H1 (cell line): ENCODE measurements around the gene INPP5A. TPM values are rescaled to one million over a fixed set of nuclear protein-coding genes. Genes with fewer than 3 reads are reported as not detected.

ENCODE experiments used
- CTCF ChIA-PET: fragments of 300-600 bp; sonication (Branson Sonifier 250); formaldehyde crosslinking; loops from one replicate; lab custom pipeline; 2021; ENCODE audit not compliant: partially characterized antibody; lab: Charles Lee
- POLR2A ChIA-PET: fragments of 300-600 bp; sonication (Branson Sonifier 250); formaldehyde crosslinking; loops from one replicate; lab custom pipeline; 2021; ENCODE audit warnings: inconsistent platforms; ENCODE audit not compliant: partially characterized antibody; lab: Charles Lee
- DNase-seq, 2 experiments: peaks; one replicate each; pipeline versions ENCODE4 v3.0.0 to v3.0.0-alpha.2; 2010 to 2022; ENCODE audit warnings: low spot score in 2 of 2, low read depth in 1 of 2, mixed read lengths in 1 of 2
- FAIRE-seq: peaks from 2 replicates; lab custom pipeline; 2011; peaks lifted over from hg19 to GRCh38; lab: Jason Lieb, UNC
- H2AFZ ChIP-seq: 2 replicates; pipeline ENCODE4 v1.8.1; 2012; ENCODE audit warnings: low read length, inconsistent platforms
- H2AK5ac ChIP-seq: 2 replicates; pipeline ENCODE4 v1.6.1; 2013; ENCODE audit warnings: low read depth, low read length
- H2BK120ac ChIP-seq: replicated peaks from 2 replicates; pipeline ENCODE3; 2013; ENCODE audit warnings: low read depth, low read length, inconsistent platforms
- H2BK12ac ChIP-seq: 2 replicates; pipeline ENCODE4 v1.6.1; 2013; ENCODE audit warnings: low read depth, low read length
- H2BK15ac ChIP-seq: 2 replicates; pipeline ENCODE4 v1.6.1; 2013; ENCODE audit warnings: low read length
- H2BK20ac ChIP-seq: 2 replicates; pipeline ENCODE4 v1.6.1; 2013; ENCODE audit warnings: low read length
- H2BK5ac ChIP-seq: 2 replicates; pipeline ENCODE4 v1.6.1; 2013; ENCODE audit warnings: low read depth, low read length
- H3K14ac ChIP-seq: 2 replicates; pipeline ENCODE4 v1.6.1; 2013; ENCODE audit warnings: inconsistent platforms; ENCODE audit not compliant: insufficient read length
- H3K18ac ChIP-seq: 2 replicates; pipeline ENCODE4 v1.6.1; 2013; ENCODE audit warnings: low read length; ENCODE audit errors: extremely low read depth
- H3K23ac ChIP-seq: 2 replicates; pipeline ENCODE4 v1.6.1; 2013; ENCODE audit warnings: inconsistent platforms; ENCODE audit not compliant: insufficient read length
- H3K23me2 ChIP-seq: 2 replicates; pipeline ENCODE4 v1.6.1; 2013; ENCODE audit warnings: low read depth, low read length
- H3K27ac ChIP-seq: 2 replicates; pipeline ENCODE4 v1.6.1; 2011; ENCODE audit warnings: low read depth, low read length, inconsistent platforms
- H3K27me3 ChIP-seq, 4 experiments: replicated peaks in 1 of 4; 1 replicate in 1 of 4; 2 replicates in 3 of 4; pipeline versions ENCODE4 v1.6.1 to v1.8.1; 2011 to 2013; ENCODE audit warnings: low read length in 3 of 4, mild to moderate bottlenecking in 3 of 4, inconsistent platforms in 2 of 4, mixed read lengths in 2 of 4, moderate library complexity in 1 of 4; ENCODE audit not compliant: control insufficient read depth in 3 of 4, insufficient read depth in 3 of 4; ENCODE audit errors: extremely low read depth in 1 of 4
- H3K36me3 ChIP-seq, 4 experiments: 2 replicates each; pipeline versions ENCODE4 v1.6.1 to v1.8.1; 2011 to 2013; ENCODE audit warnings: mild to moderate bottlenecking in 4 of 4, low read length in 3 of 4, moderate library complexity in 2 of 4, control low read depth in 1 of 4, inconsistent platforms in 1 of 4; ENCODE audit not compliant: insufficient read depth in 4 of 4, control insufficient read depth in 2 of 4
- H3K4ac ChIP-seq: replicated peaks from 2 replicates; pipeline ENCODE3; 2013; ENCODE audit warnings: low read length, low read depth, mixed read lengths, inconsistent platforms; ENCODE audit not compliant: insufficient read length
- H3K4me1 ChIP-seq, 4 experiments: replicated peaks in 1 of 4; 1 replicate in 1 of 4; 2 replicates in 3 of 4; pipeline versions ENCODE4 v1.6.1 to v1.8.1; 2011 to 2013; ENCODE audit warnings: low read length in 3 of 4, inconsistent platforms in 2 of 4, mixed read lengths in 1 of 4; ENCODE audit not compliant: insufficient read depth in 4 of 4, control insufficient read depth in 3 of 4
- H3K4me2 ChIP-seq, 2 experiments: 2 replicates each; pipeline versions ENCODE4 v1.6.1 to v1.8.1; 2011 to 2013; ENCODE audit warnings: low read depth in 2 of 2, low read length in 2 of 2, control low read depth in 1 of 2, inconsistent platforms in 1 of 2, mild to moderate bottlenecking in 1 of 2; ENCODE audit not compliant: insufficient read depth in 1 of 2
- H3K4me3 ChIP-seq, 4 experiments: fragments of 200-600, 300-600 bp in 1 of 4; sonication (generic), shearing (Covaris generic), sonication (Bioruptor Twin) in 1 of 4; 2 replicates each; pipeline versions ENCODE4 v1.5.1 to v1.8.1; 2011 to 2016; ENCODE audit warnings: low read length in 4 of 4, low read depth in 3 of 4, control low read depth in 2 of 4, inconsistent platforms in 2 of 4, mild to moderate bottlenecking in 2 of 4, mixed read lengths in 1 of 4, moderate library complexity in 1 of 4; ENCODE audit not compliant: insufficient read depth in 2 of 4; ENCODE audit errors: extremely low read depth in 1 of 4
- H3K56ac ChIP-seq: replicated peaks from 2 replicates; pipeline ENCODE3; 2013; ENCODE audit warnings: low read depth, mild to moderate bottlenecking, mixed read lengths, low read length, inconsistent platforms; ENCODE audit not compliant: insufficient read length
- H3K79me1 ChIP-seq: 2 replicates; pipeline ENCODE4 v1.6.1; 2013; ENCODE audit warnings: low read depth, low read length, control low read depth
- H3K79me2 ChIP-seq, 2 experiments: 2 replicates each; pipeline versions ENCODE4 v1.6.1 to v1.8.1; 2012 to 2013; ENCODE audit warnings: low read length in 2 of 2, mild to moderate bottlenecking in 2 of 2, inconsistent platforms in 1 of 2; ENCODE audit not compliant: insufficient read depth in 2 of 2, control insufficient read depth in 1 of 2
- H3K9ac ChIP-seq, 4 experiments: replicated peaks in 1 of 4; 1 replicate in 1 of 4; 2 replicates in 3 of 4; pipeline versions ENCODE4 v1.6.1 to v1.8.1; 2011 to 2013; ENCODE audit warnings: low read depth in 3 of 4, low read length in 3 of 4, control low read depth in 2 of 4, mild to moderate bottlenecking in 2 of 4, moderate library complexity in 2 of 4, inconsistent platforms in 1 of 4; ENCODE audit errors: extremely low read depth in 1 of 4
- H3K9me3 ChIP-seq, 2 experiments: 2 replicates each; pipeline versions ENCODE4 v1.6.1 to v1.8.1; 2012 to 2013; ENCODE audit warnings: mild to moderate bottlenecking in 2 of 2, moderate library complexity in 2 of 2, control low read depth in 1 of 2, inconsistent platforms in 1 of 2, low read depth in 1 of 2, low read length in 1 of 2, mixed read lengths in 1 of 2; ENCODE audit not compliant: insufficient read depth in 2 of 2
- H4K20me1 ChIP-seq, 2 experiments: replicated peaks in 1 of 2; 2 replicates each; pipeline versions ENCODE3 to v1.8.1; 2011 to 2013; ENCODE audit warnings: inconsistent platforms in 2 of 2, low read length in 2 of 2, mild to moderate bottlenecking in 1 of 2; ENCODE audit not compliant: insufficient read depth in 2 of 2, control insufficient read depth in 1 of 2
- H4K5ac ChIP-seq: 2 replicates; pipeline ENCODE4 v1.6.1; 2013; ENCODE audit warnings: low read length, low read depth, mixed read lengths, inconsistent platforms; ENCODE audit not compliant: insufficient read length
- H4K8ac ChIP-seq: 2 replicates; pipeline ENCODE4 v1.8.0; 2013; ENCODE audit warnings: mild to moderate bottlenecking, moderate library complexity, low read length, inconsistent platforms; ENCODE audit not compliant: insufficient read depth; ENCODE audit errors: extremely low read depth
- H4K91ac ChIP-seq: replicated peaks from 2 replicates; pipeline ENCODE3; 2013; ENCODE audit warnings: low read length, mixed read lengths, inconsistent platforms; ENCODE audit not compliant: insufficient read length
- ATF3 ChIP-seq: IDR thresholded peaks from 2 replicates; pipeline ENCODE4 v1.6.1; 2011; ENCODE audit warnings: low read depth, mild to moderate bottlenecking, low read length; ENCODE audit not compliant: insufficient read depth
- CBX8 ChIP-seq: fragments of 300-800, 300-1000 bp; sonication (generic); IDR thresholded peaks from 2 replicates; pipeline ENCODE4 v1.7.1; 2016; ENCODE audit warnings: low read depth, low read length, borderline replicate concordance
- EGR1 ChIP-seq: IDR thresholded peaks from 2 replicates; pipeline ENCODE4 v1.6.1; 2011; ENCODE audit warnings: low read depth, low read length, borderline replicate concordance
- KDM4A ChIP-seq: IDR thresholded peaks from one replicate; pipeline ENCODE4 v1.7.1; 2012; ENCODE audit warnings: low read depth, mild to moderate bottlenecking, moderate library complexity, low read length, inconsistent platforms; ENCODE audit not compliant: severe bottlenecking
- RBBP5 ChIP-seq: IDR thresholded peaks from 2 replicates; pipeline ENCODE4 v1.7.1; 2012; ENCODE audit warnings: low read depth, mild to moderate bottlenecking, inconsistent platforms, low read length, moderate library complexity, borderline replicate concordance
- RXRA ChIP-seq: IDR thresholded peaks from 2 replicates; pipeline ENCODE4 v1.6.1; 2011; ENCODE audit warnings: low read depth, mild to moderate bottlenecking, low read length, moderate library complexity; ENCODE audit not compliant: insufficient read depth
- WGBS, 2 experiments: shearing (Covaris generic) in 1 of 2; methylation state at CpG; one replicate each; pipeline versions ENCODE4 v1.1.6 to v1.1.7; 2013 to 2015; ENCODE audit warnings: low lambda C conversion rate in 2 of 2, mixed read lengths in 2 of 2, inconsistent platforms in 1 of 2, low coverage in 1 of 2, missing lambda C conversion rate in 1 of 2; ENCODE audit not compliant: insufficient replicate concordance in 2 of 2, insufficient coverage in 1 of 2, insufficient read length in 1 of 2; ENCODE audit errors: extremely low coverage in 1 of 2, missing lambda C conversion rate in 1 of 2; 5-methylcytosine and 5-hydroxymethylcytosine counted together
- polyA plus RNA-seq, 7 experiments: library from polyadenylated mRNA; depleted of rRNA in 3 of 7; stranded (reverse) in 5 of 7; unstranded in 2 of 7; fragments of >200 nt in 5 of 7; fragments of 200-250 nt in 2 of 7; gene quantifications; 1 replicate in 5 of 7; 2 replicates in 1 of 7; 4 replicates in 1 of 7; pipeline versions ENCODE4 v1.2.1 to v1.2.3, GENCODE V29; 2011 to 2013; ENCODE audit warnings: missing spikeins in 2 of 7, mixed read lengths in 2 of 7
- total RNA-seq: library from RNA; stranded (reverse); fragmentation: NEBNext Ultra II Directional; extraction: Animal tissue kit (Norgen Biotek cat#: 25700); gene quantifications from 2 replicates; pipeline ENCODE4 v1.2.1, GENCODE V29; 2021

Gene INPP5A
- total and polyA plus RNA-seq, 2 of the 8 experiments (the other 6 are each of a cell fraction or from before 2014, with no cell fraction given): 19.7 to 27.5 TPM

- Histone ChIP-seq H3K4me3 (no peak overlapping the region), H2AK5ac (no peak overlapping the region), H2BK120ac (no peak overlapping the region), H3K14ac (no peak overlapping the region), H3K36me3 (no peaks in the 10 kb centered on the region), H2BK5ac (no peak overlapping the region), H2BK15ac (no peak overlapping the region), H4K20me1 (no peaks in the 10 kb centered on the region), H3K23me2 (no peaks in the 10 kb centered on the region), H3K18ac (no peak overlapping the region), H3K79me1 (no peaks in the 10 kb centered on the region), H4K8ac (no peak overlapping the region), H3K79me2 (no peaks in the 10 kb centered on the region), H3K4ac (no peak overlapping the region), H3K4me2 (no peak overlapping the region), H3K56ac (no peak overlapping the region), H4K5ac (no peak overlapping the region), H2AFZ (no peak overlapping the region), H3K27me3 (no peaks in the 10 kb centered on the region; a peak in 1 of 7 replicates), H3K9me3 (peaks cover 7% of the 10 kb centered on the region in 2 experiments; a peak in 3 of 4 replicates), H3K9ac (no peak overlapping the region), H4K91ac (no peak overlapping the region), H2BK20ac (no peak overlapping the region), H2BK12ac (no peak overlapping the region), H3K27ac (no peak overlapping the region), H3K23ac (no peak overlapping the region), H3K4me1 (no peaks in the 10 kb centered on the region)
- TF ChIP-seq RXRA (no peak), RBBP5 (no peak), ATF3 (no peak), EGR1 (no peak), KDM4A (no peak), CBX8 (no peak)
- ChIA-PET POLR2A (no interaction called here), CTCF (no interaction called here)
- FAIRE-seq (no peak), DNase-seq (no peak)
- WGBS, 2 experiments: 88% methylated on average over 19 of the region's 21 CpGs; no CpG with 5 or more reads in 1 of the 2 experiments
These were observed 260.8 kb downstream of the INPP5A start for GRCh38 chr10:132798403-132798802.
